ENCODE measurements around the gene RTL10. TPM values are rescaled to one million over a fixed set of nuclear protein-coding genes. Genes with fewer than 3 reads are reported as not detected.

Gene RTL10
- total and polyA plus RNA-seq, 10 of the 15 experiments (the other 5 are each of a cell fraction or from before 2014, with no cell fraction given) = 5.3 to 18.1 (median 10.3) TPM

GRCh38 chr22:19868333-19868732 lies 13.7 kb upstream of the RTL10 start:
- no peak overlapping the region for H3K9ac ChIP-seq (ENCODE audit: control insufficient read depth, insufficient read depth, low read length)
- in situ Hi-C loops (cut with MboI) = no loop called here
- intact Hi-C loops (cut with micrococcal nuclease; ENCODE audit: unreplicated experiment) = no loop called here
- CTCF ChIA-PET = no interaction called here
- DNase-seq (ENCODE audit: low read depth, low spot score) (no peak), FAIRE-seq (no peak), ATAC-seq (no peak)
- H3K79me2 ChIP-seq (ENCODE audit: control insufficient read depth, insufficient read depth, low read length) = no peaks in the 10 kb centered on the region
- no peak overlapping the region for H3K27ac ChIP-seq (ENCODE audit: control insufficient read depth, insufficient read depth)
- 65% methylated on average over 3 of the region's 3 CpGs for WGBS (ENCODE audit: insufficient coverage, insufficient replicate concordance, low lambda C conversion rate, missing lambda C conversion rate)
- H3K4me2 ChIP-seq (ENCODE audit: control insufficient read depth, insufficient read depth) = no peak overlapping the region
- no peaks in the 10 kb centered on the region for H3K4me1 ChIP-seq (ENCODE audit: control insufficient read depth, insufficient read depth, low read length)
- H3K9me3 ChIP-seq (replicated peaks; ENCODE audit: control insufficient read depth, insufficient read depth, low read length) = no peaks in the 10 kb centered on the region
- no peak for TF ChIP-seq TCF7 (IDR thresholded peaks at IDR 0.05; ENCODE audit: borderline replicate concordance)
- TF ChIP-seq MXI1 (IDR thresholded peaks at IDR 0.05; ENCODE audit: low read depth, low read length) = no peak
- TF ChIP-seq RB1 (IDR thresholded peaks at IDR 0.05; ENCODE audit: borderline replicate concordance) = no peak
- no peak for TF ChIP-seq RUNX3 (IDR thresholded peaks at IDR 0.05; ENCODE audit: low read length)
- TF ChIP-seq PKNOX1 (IDR thresholded peaks at IDR 0.05) = no peak
- no peaks in the 10 kb centered on the region for H4K20me1 ChIP-seq (ENCODE audit: control insufficient read depth, insufficient read depth)
- SMC1A ChIA-PET (ENCODE audit: uncharacterized antibody, unreplicated experiment) = no interaction called here
- no TSS peak for BruUV-seq (replicated peaks)
- H3K27me3 ChIP-seq (replicated peaks in 1 of 2; ENCODE audit: control insufficient read depth in 2 of 2, insufficient read depth in 2 of 2, low read length in 1 of 2) = no peaks in the 10 kb centered on the region
- no peak overlapping the region for H2AFZ ChIP-seq (ENCODE audit: control insufficient read depth, low read depth, low read length)
- no peak overlapping the region for H3K4me3 ChIP-seq
- RAD21 ChIA-PET (ENCODE audit: unreplicated experiment) = no interaction called here
- POLR2A ChIA-PET = no interaction called here
- H3K36me3 ChIP-seq (ENCODE audit: control insufficient read depth in 2 of 2, insufficient read depth in 2 of 2, low read length in 1 of 2) = no peaks in the 10 kb centered on the region

GRCh38 chr22:19867617-19868016 lies 12.9 kb upstream of the RTL10 start:
- Histone ChIP-seq H3K36me3 (ENCODE audit: control insufficient read depth in 2 of 2, insufficient read depth in 2 of 2, low read length in 1 of 2) (no peaks in the 10 kb centered on the region), H3K79me2 (ENCODE audit: control insufficient read depth, insufficient read depth, low read length) (no peaks in the 10 kb centered on the region), H3K9me3 (replicated peaks; ENCODE audit: control insufficient read depth, insufficient read depth, low read length) (no peaks in the 10 kb centered on the region), H4K20me1 (ENCODE audit: control insufficient read depth, insufficient read depth) (no peaks in the 10 kb centered on the region), H3K4me1 (ENCODE audit: control insufficient read depth, insufficient read depth, low read length) (no peaks in the 10 kb centered on the region), H3K27me3 (replicated peaks in 1 of 2; ENCODE audit: control insufficient read depth in 2 of 2, insufficient read depth in 2 of 2, low read length in 1 of 2) (no peaks in the 10 kb centered on the region), H2AFZ (ENCODE audit: control insufficient read depth, low read depth, low read length) (no peak overlapping the region), H3K4me3 (no peak overlapping the region), H3K4me2 (ENCODE audit: control insufficient read depth, insufficient read depth) (no peak overlapping the region), H3K27ac (ENCODE audit: control insufficient read depth, insufficient read depth) (no peak overlapping the region), H3K9ac (ENCODE audit: control insufficient read depth, insufficient read depth, low read length) (no peak overlapping the region)
- BruUV-seq (replicated peaks) = no TSS peak
- ChIA-PET SMC1A (ENCODE audit: uncharacterized antibody, unreplicated experiment) (no interaction called here), RAD21 (ENCODE audit: unreplicated experiment) (no interaction called here), POLR2A (no interaction called here), CTCF (no interaction called here)
- ATAC-seq (no peak), FAIRE-seq (no peak), DNase-seq (ENCODE audit: low read depth, low spot score) (no peak)
- no peak for TF ChIP-seq POLR2AphosphoS5 (IDR thresholded peaks at IDR 0.05; ENCODE audit: low read length)
- no peak for TF ChIP-seq FOXK2 (IDR thresholded peaks at IDR 0.05)
- no peak for TF ChIP-seq RCOR1 (conservative IDR thresholded peaks at IDR 0.05; ENCODE audit: low read depth, low read length)
- no peak for TF ChIP-seq ZNF274 (IDR thresholded peaks at IDR 0.05; ENCODE audit: insufficient read depth, insufficient read length)
- no peak for TF ChIP-seq RELA (IDR thresholded peaks at IDR 0.05; ENCODE audit: borderline replicate concordance, partially characterized antibody)
- 84% methylated on average over 6 of the region's 7 CpGs for WGBS (ENCODE audit: insufficient coverage, insufficient replicate concordance, low lambda C conversion rate, missing lambda C conversion rate)
- intact Hi-C loops (cut with micrococcal nuclease; ENCODE audit: unreplicated experiment) (no loop called here), in situ Hi-C loops (cut with MboI) (no loop called here)
